Right lobe of liver (tissue), 6 donors: ENCODE data around the gene CHD2. TPM values are rescaled to one million over a fixed set of nuclear protein-coding genes. Genes with fewer than 3 reads are reported as not detected.

Experiments used
- ATAC-seq, 4 donors: fragments of 200-7000 bp; cut with Tn5 transposase; one replicate each; pipeline ENCODE4 v1.9.1; 2020; ENCODE audit warnings: mild to moderate bottlenecking in 4 of 4, moderate library complexity in 4 of 4
- DNase-seq, 3 donors: peaks; one replicate each; pipeline ENCODE4 v3.0.0-alpha.2; 2020
- H3K27ac ChIP-seq, 3 donors: fragments of 200-600 bp; one replicate each; pipeline ENCODE4 v1.8.0; 2022
- H3K27me3 ChIP-seq, 2 donors: fragments of 200-600 bp; one replicate each; pipeline ENCODE4 v1.8.0; 2022
- H3K36me3 ChIP-seq, 4 donors: fragments of 200-600 bp; sonication (generic) in 1 of 4; one replicate each; pipeline versions ENCODE4 v1.5.1 to v1.8.0; 2017 to 2022; ENCODE audit warnings: control low read depth in 1 of 4
- H3K4me1 ChIP-seq, 4 donors: fragments of 200-600 bp; sonication (generic) in 1 of 4; one replicate each; pipeline versions ENCODE4 v1.5.1 to v1.8.0; 2017 to 2022; ENCODE audit warnings: control low read depth in 1 of 4
- H3K4me3 ChIP-seq, 3 donors: fragments of 200-600 bp; one replicate each; pipeline ENCODE4 v1.8.0; 2022
- H3K9me3 ChIP-seq, 4 donors: fragments of 200-600 bp; sonication (generic) in 1 of 4; one replicate each; pipeline versions ENCODE4 v1.5.1 to v1.8.0; 2017 to 2022; ENCODE audit warnings: control low read depth in 1 of 4
- CTCF ChIP-seq, 4 donors: fragments of 200-600 bp in 3 of 4; fragments of 450-650 bp in 1 of 4; IDR thresholded peaks; one replicate each; pipeline versions ENCODE4 v1.5.1 to v1.8.0; 2016 to 2022; ENCODE audit warnings: antibody characterized with exemption in 4 of 4, mild to moderate bottlenecking in 2 of 4
- POLR2A ChIP-seq: fragments of 450-650 bp; IDR thresholded peaks from one replicate; pipeline ENCODE4 v1.6.1; 2017; ENCODE audit warnings: antibody characterized with exemption, mild to moderate bottlenecking
- WGBS: methylation state at CpG from one replicate; pipeline ENCODE4 v1.1.6; 2018; ENCODE audit warnings: low coverage, low lambda C conversion rate; ENCODE audit not compliant: insufficient coverage; ENCODE audit errors: missing lambda C conversion rate; 5-methylcytosine and 5-hydroxymethylcytosine counted together
- intact Hi-C, 2 donors: fragments of 100-400 bp; cut with DNase I; formaldehyde crosslinking; loops; one replicate each; pipeline versions ENCODE4 v1.11.2 to v1.14.1; 2022
- total RNA-seq, 6 experiments: library from RNA; depleted of rRNA in 2 of 6; stranded (reverse); fragments of >200 nt in 2 of 6; fragmentation: NEBNext Ultra II Directional in 3 of 6; extraction: Animal tissue kit (Norgen Biotek cat#: 25700) in 3 of 6; gene quantifications; one replicate each; pipeline versions ENCODE4 v1.1.0 to v1.2.4, GENCODE V29; 2016 to 2023
- donor health status: DM: no; HTN: yes; CAD: no.
- donor health status: DM: no; HTN: no; CAD: no.
- donor health status: DM: no; HTN: no; CAD: no.
- donor health status: DM: no; HTN: yes; CAD: no.
- donor health status: DM: no; HTN: yes; CAD: no.

CHD2 gene
- total RNA-seq, 6 experiments from 2014 or later: 41.4 to 65.0 (median 56.6) TPM

GRCh38 chr15:92906020-92906419 is 5.9 kb downstream of the CHD2 start:
- TF ChIP-seq POLR2A (no peak), CTCF (IDR thresholded peaks at IDR 0.05) (no peak)
- H3K4me3 ChIP-seq: peak overlapping the region in 2 of 3 donors; percentile 52 to 63
- ATAC-seq (no peak), DNase-seq (no peak)
- WGBS: 7% methylated on average over 3 of the region's 3 CpGs
- no peaks in the 10 kb centered on the region for H3K36me3 ChIP-seq
- intact Hi-C loops: no loop called here
- H3K9me3 ChIP-seq: no peaks in the 10 kb centered on the region
- peak overlapping the region; percentile 93 to 99 (median 98) for H3K27ac ChIP-seq
- H3K27me3 ChIP-seq: no peaks in the 10 kb centered on the region
- H3K4me1 ChIP-seq: peaks cover 0 to 52% (median 8%) of the 10 kb centered on the region in 4 donors

- WGBS: 14% methylated on average over 1 of the region's 1 CpG
- H3K36me3 ChIP-seq: no peaks in the 10 kb centered on the region
- DNase-seq (no peak), ATAC-seq (peak in 1 of 4 donors; percentile 17)
- intact Hi-C loops: no loop called here
- TF ChIP-seq POLR2A: no peak
- no peak for TF ChIP-seq CTCF (IDR thresholded peaks at IDR 0.05)
- peak overlapping the region in 1 of 3 donors; percentile 63 for H3K4me3 ChIP-seq
- H3K9me3 ChIP-seq: no peaks in the 10 kb centered on the region
- H3K4me1 ChIP-seq: peaks cover 0 to 58% (median 10%) of the 10 kb centered on the region in 4 donors
- H3K27me3 ChIP-seq: no peaks in the 10 kb centered on the region
- peak overlapping the region; percentile 93 to 99 (median 98) for H3K27ac ChIP-seq
These were observed 6.5 kb downstream of the CHD2 start for GRCh38 chr15:92906563-92907081.

- no peaks in the 10 kb centered on the region for H3K36me3 ChIP-seq
- peak in 1 of 4 donors; percentile 16 for ATAC-seq
- peaks cover 0 to 64% (median 14%) of the 10 kb centered on the region in 4 donors for H3K4me1 ChIP-seq
- intact Hi-C loops: no loop called here
- DNase-seq: no peak
- no peaks in the 10 kb centered on the region for H3K9me3 ChIP-seq
- TF ChIP-seq POLR2A: no peak
- peak overlapping the region; percentile 93 to 99 (median 98) for H3K27ac ChIP-seq
- WGBS: 5% methylated on average over 1 of the region's 1 CpG
- no peaks in the 10 kb centered on the region for H3K27me3 ChIP-seq
- H3K4me3 ChIP-seq: no peak overlapping the region
These were observed 7.1 kb downstream of the CHD2 start for GRCh38 chr15:92907229-92907628.

- no peaks in the 10 kb centered on the region for H3K36me3 ChIP-seq
- H3K27me3 ChIP-seq: no peaks in the 10 kb centered on the region
- intact Hi-C loops: no loop called here
- peak overlapping the region; percentile 93 to 99 (median 98) for H3K27ac ChIP-seq
- no peak for TF ChIP-seq POLR2A
- TF ChIP-seq CTCF (IDR thresholded peaks at IDR 0.05): no peak
- WGBS: 2% methylated on average over 5 of the region's 5 CpGs
- peak overlapping the region in 2 of 3 donors; percentile 3 to 27 for H3K4me3 ChIP-seq
- H3K4me1 ChIP-seq: peaks cover 0 to 73% (median 17%) of the 10 kb centered on the region in 4 donors
- peak; percentile 21 to 49 (median 38) for ATAC-seq
- no peak for DNase-seq
- H3K9me3 ChIP-seq: no peaks in the 10 kb centered on the region
These were observed 8.0 kb downstream of the CHD2 start for GRCh38 chr15:92907896-92908712.

- WGBS: 40% methylated on average over 3 of the region's 6 CpGs
- no peak for ATAC-seq
- Histone ChIP-seq H3K27ac (peak overlapping the region; percentile 93 to 99 (median 98)), H3K36me3 (no peaks in the 10 kb centered on the region), H3K27me3 (no peaks in the 10 kb centered on the region), H3K9me3 (no peaks in the 10 kb centered on the region), H3K4me3 (peak overlapping the region in 1 of 3 donors; percentile 27), H3K4me1 (peaks cover 0 to 79% (median 20%) of the 10 kb centered on the region in 4 donors)
- no peak for DNase-seq
- TF ChIP-seq POLR2A (no peak), CTCF (IDR thresholded peaks at IDR 0.05) (no peak)
- intact Hi-C loops: no loop called here
These were observed 8.6 kb downstream of the CHD2 start for GRCh38 chr15:92908713-92909057.
